Measurements from ENCODE around the gene IL13RA1.
"Not testable (repeated sequence)": the region's sequence is repeated elsewhere in the genome, so short reads cannot be mapped to it uniquely, and the experiment has no call there.

The IL13RA1 gene

GRCh38 chrX:118729042-118729652 is 1.7 kb downstream of the IL13RA1 start:
- DNase-seq: no peak

- no peak for DNase-seq
Observed at GRCh38 chrX:118730500-118731247, 3.3 kb downstream of the IL13RA1 start.

GRCh38 chrX:118732551-118732950 is 5.1 kb downstream of the IL13RA1 start:
- DNase-seq: not testable (repeated sequence)

- DNase-seq: no peak
Observed at GRCh38 chrX:118734909-118735308, 7.5 kb downstream of the IL13RA1 start.

- DNase-seq: no peak
Observed at GRCh38 chrX:118736394-118737010, 9.1 kb downstream of the IL13RA1 start.

GRCh38 chrX:118739577-118739976 is 12.2 kb downstream of the IL13RA1 start:
- no peak for DNase-seq

- no peak for DNase-seq
Observed at GRCh38 chrX:118740276-118740889, 13.0 kb downstream of the IL13RA1 start.

- DNase-seq: no peak
Observed at GRCh38 chrX:118742176-118742575, 14.8 kb downstream of the IL13RA1 start.

- DNase-seq: no peak
Observed at GRCh38 chrX:118745570-118745969, 18.2 kb downstream of the IL13RA1 start.

GRCh38 chrX:118751950-118752783 is 24.8 kb downstream of the IL13RA1 start:
- DNase-seq: no peak

- DNase-seq: no peak
Observed at GRCh38 chrX:118755633-118756032, 28.2 kb downstream of the IL13RA1 start.

- no peak for DNase-seq
Observed at GRCh38 chrX:118756101-118756500, 28.7 kb downstream of the IL13RA1 start.

GRCh38 chrX:118758511-118758910 is 31.1 kb downstream of the IL13RA1 start:
- no peak for DNase-seq

GRCh38 chrX:118760025-118760424 is 32.6 kb downstream of the IL13RA1 start:
- DNase-seq: no peak

GRCh38 chrX:118761939-118762707 is 34.7 kb downstream of the IL13RA1 start:
- DNase-seq: no peak

- no peak for DNase-seq
Observed at GRCh38 chrX:118763489-118763888, 36.1 kb downstream of the IL13RA1 start.

GRCh38 chrX:118764122-118764521 is 36.7 kb downstream of the IL13RA1 start:
- DNase-seq: no peak

- DNase-seq: no peak
Observed at GRCh38 chrX:118770133-118770760, 42.8 kb downstream of the IL13RA1 start.

- DNase-seq: no peak
Observed at GRCh38 chrX:118772051-118772450, 44.6 kb downstream of the IL13RA1 start.

GRCh38 chrX:118773782-118774181 is 46.4 kb downstream of the IL13RA1 start:
- no peak for DNase-seq

GRCh38 chrX:118779581-118779980 is 52.2 kb downstream of the IL13RA1 start:
- no peak for DNase-seq

Data from activated T-cell treated with anti-CD3 and anti-CD28 coated beads, Interleukin-2, amount 50 U/mL, for 48 hours (primary cell).